ENCODE data around the gene UTP11. TPM values are rescaled to one million over a fixed set of nuclear protein-coding genes. Genes with fewer than 3 reads are reported as not detected.

Gene UTP11
- total RNA-seq, 1 experiment from 2014 or later = 31.1 TPM

DNA sequence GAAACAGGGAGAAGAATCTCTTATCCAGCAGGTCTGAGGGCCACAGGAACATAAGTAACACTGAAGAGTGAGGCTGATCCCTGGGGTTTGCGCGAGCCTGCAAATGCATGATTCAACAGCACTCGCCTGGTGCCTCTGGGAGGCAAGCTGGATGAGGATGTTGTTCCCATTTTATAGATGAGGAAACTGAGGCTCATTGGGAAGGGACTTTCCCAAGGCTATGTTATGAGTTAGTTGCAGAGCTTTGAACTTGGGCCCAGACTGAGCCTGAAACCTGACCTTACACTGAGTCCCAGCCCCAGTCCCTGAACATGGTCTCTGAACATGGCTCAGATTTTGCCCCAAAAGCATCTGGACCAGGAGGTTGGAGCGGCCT, 61.8 kb downstream of the UTP11 start:
- no peaks in the 10 kb centered on the region for H3K9me2 ChIP-seq (replicated peaks; ENCODE audit: insufficient read depth, low read length)
- H3K36me3 ChIP-seq (ENCODE audit: insufficient read depth, low read length) = no peaks in the 10 kb centered on the region
- H2AFZ ChIP-seq (ENCODE audit: low read length) = no peak overlapping the region
- no peaks in the 10 kb centered on the region for H3K9me3 ChIP-seq (ENCODE audit: low read length)
- DNase-seq = no peak
- no peak overlapping the region for H3K27ac ChIP-seq (ENCODE audit: low read length)
- no peak overlapping the region for H3K4me3 ChIP-seq (ENCODE audit: low read length)
- no peak overlapping the region for H3K4me2 ChIP-seq (ENCODE audit: low read depth, low read length, poor library complexity, severe bottlenecking)
- H3K4me1 ChIP-seq (ENCODE audit: low read length) = peaks cover 2% of the 10 kb centered on the region; the same call in 1 of the 2 replicates
- no peaks in the 10 kb centered on the region for H3K79me2 ChIP-seq (ENCODE audit: low read length)
- H3K27me3 ChIP-seq (ENCODE audit: low read length) = no peaks in the 10 kb centered on the region
- no peak overlapping the region for H3K9ac ChIP-seq (ENCODE audit: low read length)
- no peaks in the 10 kb centered on the region for H4K20me1 ChIP-seq (ENCODE audit: insufficient read depth, low read depth, low read length)

Small RNA genes within 50 kb of the gene (small RNA-seq; reads per million reads assigned to genes)
- not detected for gene RNU6-510P

Other genes with a start within 250 kb of the UTP11 start
- gene EPHA10, start 247.6 kb upstream of the UTP11 start, total RNA-seq (2014; rRNA removed; shearing (Covaris generic); ENCODE audit: low replicate concordance) = not detected in 2 replicates
- 27.8 and 31.6 TPM in 2 replicates for gene MANEAL, start 218.9 kb upstream of the UTP11 start, total RNA-seq (2014; rRNA removed; shearing (Covaris generic); ENCODE audit: low replicate concordance)
- 26.2 and 56.2 TPM in 2 replicates for gene C1orf122, start 204.9 kb upstream of the UTP11 start, total RNA-seq (2014; rRNA removed; shearing (Covaris generic); ENCODE audit: low replicate concordance)
- gene YRDC, start 204.5 kb upstream of the UTP11 start, total RNA-seq (2014; rRNA removed; shearing (Covaris generic); ENCODE audit: low replicate concordance) = 17.6 and 21.8 TPM in 2 replicates
- gene MTF1, start 153.1 kb upstream of the UTP11 start, total RNA-seq (2014; rRNA removed; shearing (Covaris generic); ENCODE audit: low replicate concordance) = 2.3 and 5.1 TPM in 2 replicates
- gene INPP5B, start 65.7 kb upstream of the UTP11 start, total RNA-seq (2014; rRNA removed; shearing (Covaris generic); ENCODE audit: low replicate concordance) = 45.7 and 47.0 TPM in 2 replicates
- 56.8 and 124 TPM in 2 replicates for gene SF3A3, start 22.7 kb upstream of the UTP11 start, total RNA-seq (2014; rRNA removed; shearing (Covaris generic); ENCODE audit: low replicate concordance)
- 4.6 and 10.7 TPM in 2 replicates for gene FHL3, start 7.2 kb upstream of the UTP11 start, total RNA-seq (2014; rRNA removed; shearing (Covaris generic); ENCODE audit: low replicate concordance)
- gene POU3F1, start 34.1 kb downstream of the UTP11 start, total RNA-seq (2014; rRNA removed; shearing (Covaris generic); ENCODE audit: low replicate concordance) = 0.07 TPM in 1 of 2 replicates, not detected in the other

Data from Karpas-422 (cell line).